ENCODE data around the gene MLPH.

MLPH gene

GRCh38 chr2:237588044-237588696 is 101.1 kb downstream of the MLPH start:
- H3K27me3 ChIP-seq (ENCODE audit: insufficient read depth, poor library complexity, severe bottlenecking): no peaks in the 10 kb centered on the region
- no peak for TF ChIP-seq POLR2AphosphoS5 (IDR thresholded peaks at IDR 0.05; ENCODE audit: low read depth)
- no peak for TF ChIP-seq REST (IDR thresholded peaks at IDR 0.05; ENCODE audit: insufficient replicate concordance, low read depth)
- TF ChIP-seq CTCF (IDR thresholded peaks at IDR 0.05; ENCODE audit: insufficient read depth, low read length): no peak
- no peak for TF ChIP-seq GABPA (IDR thresholded peaks at IDR 0.05; ENCODE audit: low read depth)
- no peak for TF ChIP-seq SPI1 (IDR thresholded peaks at IDR 0.05; ENCODE audit: borderline replicate concordance, low read depth)
- no peak for DNase-seq (ENCODE audit: low read depth in 1 of 2, low spot score in 1 of 2)

GRCh38 chr2:237590272-237591140 is 103.5 kb downstream of the MLPH start, which contains the start of gene RAB17:
Gene RAB17, minus strand, starts transcription at chr2:237590734. Its CDS starts 4,580 bp downstream, at chr2:237586154.
- DNase-seq (ENCODE audit: low read depth in 1 of 2, low spot score in 1 of 2): no peak
- H3K27me3 ChIP-seq (ENCODE audit: insufficient read depth, poor library complexity, severe bottlenecking): no peaks in the 10 kb centered on the region
- TF ChIP-seq REST (IDR thresholded peaks at IDR 0.05; ENCODE audit: insufficient replicate concordance, low read depth): no peak
- TF ChIP-seq POLR2AphosphoS5 (IDR thresholded peaks at IDR 0.05; ENCODE audit: low read depth): no peak
- no peak for TF ChIP-seq SPI1 (IDR thresholded peaks at IDR 0.05; ENCODE audit: borderline replicate concordance, low read depth)
- no peak for TF ChIP-seq GABPA (IDR thresholded peaks at IDR 0.05; ENCODE audit: low read depth)
- no peak for TF ChIP-seq CTCF (IDR thresholded peaks at IDR 0.05; ENCODE audit: insufficient read depth, low read length)
- peak within 1 kb of the TSS; percentile 33 for H3K4me3 ChIP-seq (replicated peaks; ENCODE audit: insufficient read depth, low read length)
- no peak within 1 kb of the TSS for H3K27ac ChIP-seq (replicated peaks)

More at GRCh38 chr2:237588044-237588696, 101.1 kb downstream of the MLPH start:
- Histone ChIP-seq H3K4me3 (replicated peaks; ENCODE audit: insufficient read depth, low read length) (no peak overlapping the region), H3K27ac (replicated peaks) (no peak overlapping the region)

GRCh38 chr2:237591141-237591881 is 104.3 kb downstream of the MLPH start:
- H3K4me3 ChIP-seq (replicated peaks; ENCODE audit: insufficient read depth, low read length): peak overlapping the region; percentile 33

More at GRCh38 chr2:237591141-237591881, 104.3 kb downstream of the MLPH start:
- Histone ChIP-seq H3K27me3 (ENCODE audit: insufficient read depth, poor library complexity, severe bottlenecking) (no peaks in the 10 kb centered on the region), H3K27ac (replicated peaks) (no peak overlapping the region)
- peak in 1 of 2 experiments; percentile 40 for DNase-seq (ENCODE audit: low read depth in 1 of 2, low spot score in 1 of 2)
- TF ChIP-seq SPI1 (IDR thresholded peaks at IDR 0.05; ENCODE audit: borderline replicate concordance, low read depth) (peak; percentile 30; the same call in 1 of the 2 replicates), CTCF (IDR thresholded peaks at IDR 0.05; ENCODE audit: insufficient read depth, low read length) (no peak)

Measured in HL-60 (cell line).